ENCODE data around the gene SLC26A9.

The SLC26A9 gene

DNA sequence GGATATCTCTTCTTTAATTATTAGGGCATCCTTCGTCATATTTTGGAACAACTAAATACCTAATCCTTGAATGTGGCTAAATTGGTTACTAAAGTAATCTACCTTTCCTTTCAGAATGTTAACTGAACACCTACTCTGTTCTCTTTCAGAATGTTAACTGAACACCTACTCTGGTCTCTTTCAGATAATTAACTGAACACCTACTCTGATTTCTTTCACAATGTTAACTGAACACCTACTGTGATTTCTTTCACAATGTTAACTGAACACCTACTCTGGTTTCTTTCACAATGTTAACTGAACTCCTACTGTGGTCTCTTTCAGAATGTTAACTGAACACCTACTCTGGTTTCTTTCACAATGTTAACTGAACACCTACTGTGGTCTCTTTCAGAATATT lies 38.0 kb upstream of the SLC26A9 start:
- Histone ChIP-seq H3K9ac (ENCODE audit: low read length) (no peak overlapping the region), H3K36me3 (ENCODE audit: control insufficient read depth, low read depth, low read length) (no peaks in the 10 kb centered on the region), H3K4me3 (ENCODE audit: low read length) (no peak overlapping the region), H3K9me3 (ENCODE audit: control insufficient read depth, low read depth, low read length) (no peaks in the 10 kb centered on the region), H3K27me3 (ENCODE audit: control insufficient read depth, insufficient read depth, low read length) (no peaks in the 10 kb centered on the region), H3K4me1 (ENCODE audit: control insufficient read depth, low read depth, low read length) (peaks cover 3% of the 10 kb centered on the region), H3K27ac (ENCODE audit: low read length) (no peak overlapping the region)

DNA sequence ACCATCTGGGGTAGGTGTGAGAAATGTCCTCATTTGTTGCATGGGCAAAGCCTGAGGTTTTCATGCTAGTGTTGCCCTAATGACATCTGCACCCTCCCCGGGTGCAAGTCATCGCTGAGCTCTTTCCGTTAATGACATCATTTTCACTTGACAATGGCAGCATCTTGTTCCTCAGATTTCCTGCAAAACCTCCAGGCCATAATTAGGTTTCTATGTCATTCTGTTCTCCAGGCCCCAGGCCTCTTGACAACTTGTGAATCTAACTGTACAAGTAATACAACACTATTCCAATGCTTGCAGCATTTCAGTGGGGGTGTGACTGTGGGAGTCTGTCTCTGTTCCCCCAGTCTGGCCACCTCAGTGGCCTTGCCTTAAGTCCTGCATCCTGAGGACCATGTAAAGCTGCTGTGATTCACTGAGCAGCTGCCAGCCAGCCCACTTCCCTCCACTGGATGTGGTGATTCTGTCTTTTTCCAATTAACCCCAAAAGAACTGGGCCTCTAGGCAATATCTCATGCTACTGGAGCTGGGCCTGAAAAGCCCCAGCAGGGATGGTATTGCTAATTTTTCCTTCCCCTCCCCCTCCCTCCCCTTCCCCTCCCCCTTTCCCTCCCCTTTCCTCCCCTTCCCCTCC lies 37.1 kb upstream of the SLC26A9 start:
- no peak overlapping the region for H3K9ac ChIP-seq (ENCODE audit: low read length)
- H3K4me3 ChIP-seq (ENCODE audit: low read length): no peak overlapping the region
- H3K27me3 ChIP-seq (ENCODE audit: control insufficient read depth, insufficient read depth, low read length): no peaks in the 10 kb centered on the region
- H3K4me1 ChIP-seq (ENCODE audit: control insufficient read depth, low read depth, low read length): peaks cover 3% of the 10 kb centered on the region
- no peak overlapping the region for H3K27ac ChIP-seq (ENCODE audit: low read length)
- H3K36me3 ChIP-seq (ENCODE audit: control insufficient read depth, low read depth, low read length): no peaks in the 10 kb centered on the region
- H3K9me3 ChIP-seq (ENCODE audit: control insufficient read depth, low read depth, low read length): no peaks in the 10 kb centered on the region

DNA sequence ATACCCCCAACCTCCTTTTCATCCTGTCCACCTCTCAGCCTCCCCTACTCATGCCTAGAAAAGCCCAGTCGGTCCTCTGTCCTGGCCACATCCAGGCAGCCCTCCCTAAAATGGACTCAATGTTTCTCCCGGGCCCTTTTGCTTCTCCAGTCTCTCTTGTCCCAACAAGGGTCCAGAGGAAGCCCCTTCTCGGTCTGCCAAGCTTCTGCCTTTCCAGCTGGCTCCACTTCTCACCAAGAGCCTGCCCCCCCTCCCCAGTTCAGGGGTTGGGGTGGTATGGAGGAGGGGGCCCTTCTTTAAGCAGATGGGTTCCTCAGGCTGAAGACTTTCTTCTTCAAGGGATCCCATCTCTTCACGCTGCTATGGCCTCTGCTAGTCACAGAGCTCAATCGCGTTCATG lies 36.0 kb upstream of the SLC26A9 start:
- H3K36me3 ChIP-seq (ENCODE audit: control insufficient read depth, low read depth, low read length): no peaks in the 10 kb centered on the region
- peaks cover under 1% of the 10 kb centered on the region for H3K4me1 ChIP-seq (ENCODE audit: control insufficient read depth, low read depth, low read length)
- no peak overlapping the region for H3K27ac ChIP-seq (ENCODE audit: low read length)
- H3K27me3 ChIP-seq (ENCODE audit: control insufficient read depth, insufficient read depth, low read length): no peaks in the 10 kb centered on the region
- H3K9me3 ChIP-seq (ENCODE audit: control insufficient read depth, low read depth, low read length): no peaks in the 10 kb centered on the region
- H3K9ac ChIP-seq (ENCODE audit: low read length): no peak overlapping the region
- no peak overlapping the region for H3K4me3 ChIP-seq (ENCODE audit: low read length)

DNA sequence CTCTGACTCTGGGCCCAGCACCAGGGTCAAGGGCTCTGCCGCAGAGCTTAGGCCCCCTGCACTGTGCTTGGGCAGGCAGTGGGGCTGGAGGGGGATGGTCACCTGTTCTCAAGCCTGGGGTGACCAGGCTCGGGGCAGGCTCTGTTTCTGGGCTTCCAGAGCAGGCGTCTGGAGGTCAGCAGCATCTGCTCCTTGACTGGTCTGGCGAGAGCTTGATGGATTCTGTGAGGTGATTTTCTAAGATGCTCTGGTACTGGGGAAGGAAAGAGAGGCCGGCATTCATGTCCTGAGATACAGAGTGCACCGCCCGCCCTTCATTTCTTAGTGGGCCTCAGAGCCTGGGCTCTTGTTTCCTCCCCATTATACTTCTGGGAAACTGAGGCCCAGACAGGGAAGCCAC lies 35.4 kb upstream of the SLC26A9 start:
- Histone ChIP-seq H3K4me1 (ENCODE audit: control insufficient read depth, low read depth, low read length) (no peaks in the 10 kb centered on the region), H3K27ac (ENCODE audit: low read length) (no peak overlapping the region), H3K9ac (ENCODE audit: low read length) (no peak overlapping the region), H3K27me3 (ENCODE audit: control insufficient read depth, insufficient read depth, low read length) (no peaks in the 10 kb centered on the region), H3K36me3 (ENCODE audit: control insufficient read depth, low read depth, low read length) (no peaks in the 10 kb centered on the region), H3K4me3 (ENCODE audit: low read length) (no peak overlapping the region), H3K9me3 (ENCODE audit: control insufficient read depth, low read depth, low read length) (no peaks in the 10 kb centered on the region)

DNA sequence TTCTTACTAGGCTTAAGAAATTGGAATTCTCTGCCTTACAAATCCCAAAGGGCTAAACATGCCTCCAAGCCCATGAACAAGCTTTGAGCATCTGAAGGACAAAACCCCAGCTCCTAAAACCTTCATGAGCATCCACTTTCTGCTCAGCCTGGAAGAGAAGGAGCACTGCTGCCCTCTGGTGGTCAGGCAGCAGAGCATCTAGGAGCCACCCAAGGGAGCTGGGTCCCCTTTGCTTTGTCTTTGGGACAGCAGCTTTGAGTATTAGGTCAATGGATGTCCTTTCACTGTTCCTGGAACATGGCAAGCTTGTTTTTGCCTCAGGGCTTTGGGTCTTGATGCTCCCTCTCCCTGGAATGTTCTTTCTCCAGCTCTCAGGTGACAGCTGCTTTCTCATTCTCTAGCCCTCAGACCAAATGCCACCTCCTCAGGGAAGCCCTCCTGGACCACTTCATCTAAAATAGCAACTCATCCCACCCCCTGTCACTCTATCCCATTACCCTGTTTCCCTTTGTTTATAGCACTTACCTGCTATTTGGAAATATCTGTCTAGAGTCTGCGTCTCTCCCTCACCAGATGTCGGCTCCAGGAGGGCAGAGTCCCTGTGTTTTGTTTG lies 34.3 kb upstream of the SLC26A9 start:
- Histone ChIP-seq H3K4me3 (ENCODE audit: low read length) (no peak overlapping the region), H3K4me1 (ENCODE audit: control insufficient read depth, low read depth, low read length) (no peaks in the 10 kb centered on the region), H3K36me3 (ENCODE audit: control insufficient read depth, low read depth, low read length) (no peaks in the 10 kb centered on the region), H3K9me3 (ENCODE audit: control insufficient read depth, low read depth, low read length) (no peaks in the 10 kb centered on the region), H3K27me3 (ENCODE audit: control insufficient read depth, insufficient read depth, low read length) (no peaks in the 10 kb centered on the region), H3K9ac (ENCODE audit: low read length) (no peak overlapping the region), H3K27ac (ENCODE audit: low read length) (no peak overlapping the region)

DNA sequence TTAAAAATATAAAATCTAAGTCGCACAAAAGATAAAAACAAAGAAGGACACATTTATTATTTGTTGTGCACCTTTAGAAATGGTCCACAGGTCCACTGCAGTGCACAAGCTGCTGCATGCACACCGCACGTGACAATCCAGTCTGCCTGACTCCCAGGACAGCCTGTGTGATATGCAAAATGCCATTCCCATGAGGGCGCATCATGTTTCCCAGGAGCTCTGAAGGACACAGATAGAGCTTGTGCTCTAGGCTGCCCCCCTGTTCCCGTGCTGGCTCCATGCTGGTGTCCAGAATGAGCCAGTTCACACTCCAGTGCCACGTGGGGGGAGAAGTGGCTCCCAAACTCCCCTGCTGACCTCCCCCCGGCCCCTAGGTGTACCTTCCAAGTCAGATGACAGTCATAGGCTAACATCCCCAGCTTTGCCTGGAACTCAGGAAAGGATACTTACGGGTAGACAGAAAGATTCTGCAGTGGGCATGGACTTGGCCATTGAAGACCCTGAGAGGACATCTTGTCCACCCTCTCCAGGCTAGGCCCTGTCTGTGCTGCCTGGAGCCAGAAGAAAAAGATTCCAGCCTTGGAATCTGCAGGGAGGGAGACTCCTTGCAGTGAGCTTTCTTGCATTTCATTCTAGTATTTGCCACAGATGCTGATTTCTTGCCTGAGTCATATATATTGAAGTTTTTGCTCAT lies 33.6 kb upstream of the SLC26A9 start:
- no peak overlapping the region for H3K27ac ChIP-seq (ENCODE audit: low read length)
- no peaks in the 10 kb centered on the region for H3K9me3 ChIP-seq (ENCODE audit: control insufficient read depth, low read depth, low read length)
- no peak overlapping the region for H3K4me3 ChIP-seq (ENCODE audit: low read length)
- H3K4me1 ChIP-seq (ENCODE audit: control insufficient read depth, low read depth, low read length): no peaks in the 10 kb centered on the region
- H3K27me3 ChIP-seq (ENCODE audit: control insufficient read depth, insufficient read depth, low read length): no peaks in the 10 kb centered on the region
- no peaks in the 10 kb centered on the region for H3K36me3 ChIP-seq (ENCODE audit: control insufficient read depth, low read depth, low read length)
- no peak overlapping the region for H3K9ac ChIP-seq (ENCODE audit: low read length)

DNA sequence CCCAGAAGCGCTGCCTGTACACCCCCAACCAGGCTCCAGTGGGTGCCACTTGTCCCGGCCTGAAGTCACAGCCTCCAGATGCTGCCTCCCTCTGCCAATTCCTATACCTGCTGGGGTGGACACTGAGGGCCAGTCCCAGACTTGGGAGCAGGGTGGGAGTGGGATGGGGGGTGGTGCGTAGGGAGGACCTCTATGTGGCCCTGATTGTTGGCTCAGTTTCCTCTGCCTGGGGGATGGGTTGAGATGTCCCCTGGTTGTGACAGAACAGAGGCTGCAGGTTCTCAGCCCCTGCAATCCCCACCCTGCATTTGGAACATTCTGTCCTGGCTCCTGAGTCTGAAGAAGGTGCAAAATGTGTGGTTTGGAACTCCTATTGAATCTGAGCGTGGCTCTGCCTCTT lies 32.8 kb upstream of the SLC26A9 start:
- H3K27ac ChIP-seq (ENCODE audit: low read length): no peak overlapping the region
- H3K9me3 ChIP-seq (ENCODE audit: control insufficient read depth, low read depth, low read length): no peaks in the 10 kb centered on the region
- H3K4me1 ChIP-seq (ENCODE audit: control insufficient read depth, low read depth, low read length): no peaks in the 10 kb centered on the region
- no peaks in the 10 kb centered on the region for H3K27me3 ChIP-seq (ENCODE audit: control insufficient read depth, insufficient read depth, low read length)
- no peak overlapping the region for H3K9ac ChIP-seq (ENCODE audit: low read length)
- H3K4me3 ChIP-seq (ENCODE audit: low read length): no peak overlapping the region
- H3K36me3 ChIP-seq (ENCODE audit: control insufficient read depth, low read depth, low read length): no peaks in the 10 kb centered on the region

DNA sequence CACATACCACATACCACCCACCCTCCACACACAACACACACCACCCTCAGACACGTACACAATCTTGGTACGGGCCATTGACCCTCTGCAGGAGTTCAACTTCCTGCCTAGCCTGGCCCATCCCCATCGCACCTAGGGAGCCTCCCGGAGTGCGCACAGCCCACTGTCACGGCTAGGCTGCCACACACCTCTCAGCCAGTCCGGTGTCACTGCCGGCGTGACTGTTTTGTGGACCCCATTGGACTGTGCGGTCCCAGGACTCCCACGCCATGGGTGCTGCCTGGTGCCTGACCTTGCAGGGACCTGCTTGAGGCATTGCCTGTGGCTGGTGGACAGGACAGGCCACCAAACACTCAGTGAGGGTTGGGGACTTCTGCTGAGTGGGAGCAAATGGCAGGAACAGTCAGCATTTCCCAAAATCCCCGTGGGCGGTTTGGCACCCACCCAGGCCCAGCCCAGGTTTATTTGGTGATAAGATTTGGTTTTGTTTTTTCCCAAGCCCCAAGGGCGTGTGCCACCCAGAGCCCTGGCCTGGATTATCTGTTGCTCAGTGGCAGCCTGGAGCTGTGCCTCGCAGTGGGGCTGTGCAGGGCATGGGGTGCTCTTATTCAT lies 32.2 kb upstream of the SLC26A9 start:
- no peak overlapping the region for H3K4me3 ChIP-seq (ENCODE audit: low read length)
- no peaks in the 10 kb centered on the region for H3K27me3 ChIP-seq (ENCODE audit: control insufficient read depth, insufficient read depth, low read length)
- no peaks in the 10 kb centered on the region for H3K4me1 ChIP-seq (ENCODE audit: control insufficient read depth, low read depth, low read length)
- H3K27ac ChIP-seq (ENCODE audit: low read length): no peak overlapping the region
- H3K9me3 ChIP-seq (ENCODE audit: control insufficient read depth, low read depth, low read length): no peaks in the 10 kb centered on the region
- H3K9ac ChIP-seq (ENCODE audit: low read length): no peak overlapping the region
- H3K36me3 ChIP-seq (ENCODE audit: control insufficient read depth, low read depth, low read length): no peaks in the 10 kb centered on the region

DNA sequence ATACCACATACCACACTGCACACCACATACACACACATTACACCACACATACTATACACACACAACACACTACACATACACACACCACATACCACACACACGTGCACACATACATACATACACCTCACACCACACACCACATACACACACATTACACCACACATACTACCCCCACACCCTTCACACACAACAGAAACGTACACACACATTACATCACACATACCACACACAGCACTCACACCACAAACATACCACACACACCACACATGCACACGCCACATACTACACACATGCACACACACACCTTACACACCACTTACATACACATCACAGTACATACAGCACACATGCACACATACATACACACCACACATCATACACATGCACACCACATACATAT lies 31.5 kb upstream of the SLC26A9 start:
- no peaks in the 10 kb centered on the region for H3K4me1 ChIP-seq (ENCODE audit: control insufficient read depth, low read depth, low read length)
- H3K9ac ChIP-seq (ENCODE audit: low read length): no peak overlapping the region

DNA sequence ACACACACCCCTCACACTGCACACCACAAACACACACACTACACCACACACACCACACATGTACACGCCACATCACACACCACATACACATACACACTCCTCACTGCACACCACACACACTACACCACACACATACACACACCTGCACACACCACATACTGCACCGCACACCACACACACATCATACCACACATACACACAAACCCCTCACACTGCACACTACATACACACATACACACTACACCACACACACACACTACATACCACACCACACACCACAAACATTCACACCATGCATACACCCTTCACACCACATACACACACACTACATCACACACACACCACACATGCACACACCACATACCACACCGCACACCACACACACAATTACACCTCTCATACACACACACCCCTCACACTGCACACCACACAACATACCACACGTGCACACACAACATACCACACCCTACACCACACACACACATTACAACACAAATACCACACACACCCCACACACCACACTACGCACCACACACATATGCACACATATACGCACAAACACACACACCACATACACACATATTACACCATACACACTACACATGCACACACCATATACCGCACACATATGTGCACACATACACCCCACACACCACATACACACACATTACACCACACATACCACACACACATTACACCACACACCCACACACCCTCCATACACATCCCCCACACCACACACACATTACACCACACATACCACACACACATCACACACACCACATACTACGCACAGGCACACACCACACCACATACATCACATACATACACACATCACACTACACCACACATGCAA lies 30.3 kb upstream of the SLC26A9 start:
- Histone ChIP-seq H3K27me3 (ENCODE audit: control insufficient read depth, insufficient read depth, low read length) (no peaks in the 10 kb centered on the region), H3K4me3 (ENCODE audit: low read length) (no peak overlapping the region), H3K4me1 (ENCODE audit: control insufficient read depth, low read depth, low read length) (no peaks in the 10 kb centered on the region)

More for the DNA sequence above, 31.5 kb upstream of the SLC26A9 start:
- Histone ChIP-seq H3K27me3 (ENCODE audit: control insufficient read depth, insufficient read depth, low read length) (no peaks in the 10 kb centered on the region), H3K4me3 (ENCODE audit: low read length) (no peak overlapping the region), H3K27ac (ENCODE audit: low read length) (no peak overlapping the region), H3K36me3 (ENCODE audit: control insufficient read depth, low read depth, low read length) (no peaks in the 10 kb centered on the region), H3K9me3 (ENCODE audit: control insufficient read depth, low read depth, low read length) (no peaks in the 10 kb centered on the region)

DNA sequence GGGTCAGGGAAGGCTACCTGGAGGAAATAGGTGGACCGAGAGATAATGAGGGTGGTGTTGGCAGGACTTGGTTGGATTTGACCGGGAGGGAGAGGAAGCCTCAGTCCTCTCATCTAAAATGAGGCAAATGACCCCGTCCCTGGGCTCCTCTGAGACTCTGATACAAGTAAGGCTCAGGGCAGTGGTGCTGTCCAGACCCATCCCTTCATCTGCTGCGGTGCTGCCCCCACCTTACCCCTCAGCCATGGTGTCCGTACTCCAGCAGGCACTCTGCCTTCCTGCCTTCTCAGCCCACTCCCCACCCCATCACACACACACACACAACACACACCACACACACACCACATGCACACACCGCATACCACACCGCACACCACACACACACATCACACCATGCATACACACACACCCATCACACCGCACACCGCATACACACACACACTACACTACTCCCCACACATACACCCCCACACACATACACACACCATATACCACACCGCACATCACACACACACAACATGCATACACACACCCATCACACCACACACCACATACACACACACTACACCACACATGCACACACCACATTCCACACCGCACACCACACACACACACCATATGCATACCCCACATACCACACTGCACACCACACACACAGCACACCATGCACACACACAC lies 29.4 kb upstream of the SLC26A9 start:
- Histone ChIP-seq H3K9ac (ENCODE audit: low read length) (no peak overlapping the region), H3K27me3 (ENCODE audit: control insufficient read depth, insufficient read depth, low read length) (no peaks in the 10 kb centered on the region), H3K4me3 (ENCODE audit: low read length) (no peak overlapping the region), H3K27ac (ENCODE audit: low read length) (no peak overlapping the region), H3K4me1 (ENCODE audit: control insufficient read depth, low read depth, low read length) (no peaks in the 10 kb centered on the region), H3K9me3 (ENCODE audit: control insufficient read depth, low read depth, low read length) (no peaks in the 10 kb centered on the region), H3K36me3 (ENCODE audit: control insufficient read depth, low read depth, low read length) (no peaks in the 10 kb centered on the region)

More for the DNA sequence above, 30.3 kb upstream of the SLC26A9 start:
- no peak overlapping the region for H3K9ac ChIP-seq (ENCODE audit: low read length)
- H3K27ac ChIP-seq (ENCODE audit: low read length): no peak overlapping the region
- no peaks in the 10 kb centered on the region for H3K9me3 ChIP-seq (ENCODE audit: control insufficient read depth, low read depth, low read length)
- H3K36me3 ChIP-seq (ENCODE audit: control insufficient read depth, low read depth, low read length): no peaks in the 10 kb centered on the region

Data from iPS-18a (cell line).